HEK293T (cell line): ENCODE measurements around the gene LLCFC1.

Source experiments
- CTCF ChIA-PET: fragments of 350-600 bp; formaldehyde crosslinking; extraction: SDS; loops from one replicate; lab custom pipeline; 2021; ENCODE audit warnings: antibody characterized with exemption, inconsistent platforms; lab: Yijun Ruan, JAX
- POLR2A ChIA-PET: fragments of 350-600 bp; formaldehyde crosslinking; extraction: SDS; loops from one replicate; lab custom pipeline; 2020; ENCODE audit warnings: antibody characterized with exemption, inconsistent platforms; lab: Yijun Ruan, JAX
- DNase-seq: peaks from one replicate; pipeline ENCODE4 v3.0.0; 2012; ENCODE audit warnings: mixed read lengths; ENCODE audit errors: extremely low spot score
- ARNT ChIP-seq: fragments of 450-650 bp; IDR thresholded peaks from 2 replicates; pipeline ENCODE4 v1.6.1; 2017; ENCODE audit warnings: mild to moderate bottlenecking
- BHLHE40 ChIP-seq: fragments of 450-650 bp; IDR thresholded peaks from 2 replicates; pipeline ENCODE4 v1.6.1; 2016; ENCODE audit warnings: mild to moderate bottlenecking, moderate library complexity, borderline replicate concordance
- CTBP1 ChIP-seq: fragments of 450-650 bp; IDR thresholded peaks from 2 replicates; pipeline ENCODE4 v1.6.1; 2016; ENCODE audit warnings: borderline replicate concordance
- ELF4 ChIP-seq: fragments of 450-650 bp; IDR thresholded peaks from 2 replicates; pipeline ENCODE4 v1.6.1; 2017; ENCODE audit warnings: antibody characterized with exemption
- FOXA1 ChIP-seq: fragments of 450-650 bp; IDR thresholded peaks from 2 replicates; pipeline ENCODE4 v1.6.1; 2016; ENCODE audit warnings: mild to moderate bottlenecking
- FOXK2 ChIP-seq: fragments of 450-650 bp; IDR thresholded peaks from 2 replicates; pipeline ENCODE4 v1.6.1; 2016; ENCODE audit warnings: mild to moderate bottlenecking
- FOXM1 ChIP-seq: fragments of 450-650 bp; IDR thresholded peaks from 2 replicates; pipeline ENCODE4 v1.6.1; 2017; ENCODE audit warnings: mild to moderate bottlenecking, borderline replicate concordance
- HDGF ChIP-seq: fragments of 450-650 bp; IDR thresholded peaks from 2 replicates; pipeline ENCODE4 v1.6.1; 2017; ENCODE audit warnings: antibody characterized with exemption, borderline replicate concordance
- L3MBTL2 ChIP-seq: fragments of 450-650 bp; conservative IDR thresholded peaks from 2 replicates; pipeline ENCODE4 v1.6.1; 2016; ENCODE audit warnings: mild to moderate bottlenecking
- LEF1 ChIP-seq: fragments of 450-650 bp; IDR thresholded peaks from 2 replicates; pipeline ENCODE4 v1.6.1; 2017; ENCODE audit warnings: mild to moderate bottlenecking, borderline replicate concordance
- NFRKB ChIP-seq: fragments of 450-650 bp; IDR thresholded peaks from 2 replicates; pipeline ENCODE4 v1.6.1; 2016; ENCODE audit warnings: mild to moderate bottlenecking, moderate library complexity
- PKNOX1 ChIP-seq: fragments of 450-650 bp; IDR thresholded peaks from 2 replicates; pipeline ENCODE4 v1.6.1; 2016
- SP1 ChIP-seq: fragments of 450-650 bp; IDR thresholded peaks from 2 replicates; pipeline ENCODE4 v1.6.1; 2017
- SUZ12 ChIP-seq: fragments of 450-650 bp; IDR thresholded peaks from 2 replicates; pipeline ENCODE4 v1.6.1; 2016; ENCODE audit warnings: mild to moderate bottlenecking
- TARDBP ChIP-seq: fragments of 450-650 bp; IDR thresholded peaks from 2 replicates; pipeline ENCODE4 v1.6.1; 2016
- ZNF384 ChIP-seq: fragments of 450-650 bp; IDR thresholded peaks from 2 replicates; pipeline ENCODE4 v1.6.1; 2016

LLCFC1 gene

GRCh38 chr7:142941541-142941940 lies 2.3 kb downstream of the LLCFC1 start:
- TF ChIP-seq LEF1 (no peak), BHLHE40 (no peak), FOXK2 (no peak), CTBP1 (no peak), L3MBTL2 (no peak), HDGF (no peak), NFRKB (no peak), ELF4 (no peak), ZNF384 (no peak), SP1 (no peak), PKNOX1 (no peak), TARDBP (no peak)
- no peak for DNase-seq
- CTCF ChIA-PET = interaction anchor here (0.6 kb wide), 1 partner anchor 13 kb away, joined by 3 read pairs; no protein-coding TSS in a partner anchor
- POLR2A ChIA-PET = no interaction called here

- no peak for DNase-seq
- TF ChIP-seq CTBP1 (no peak), HDGF (no peak), FOXK2 (no peak), FOXA1 (no peak), SUZ12 (no peak), TARDBP (no peak), PKNOX1 (no peak), FOXM1 (no peak), NFRKB (no peak), ZNF384 (no peak), ARNT (no peak), ELF4 (no peak)
- CTCF ChIA-PET = no interaction called here
- POLR2A ChIA-PET = no interaction called here
These were observed 3.5 kb downstream of the LLCFC1 start for GRCh38 chr7:142942746-142943145.

GRCh38 chr7:142943706-142944268 lies 4.5 kb downstream of the LLCFC1 start:
- no peak for TF ChIP-seq BHLHE40
- no peak for TF ChIP-seq LEF1
- TF ChIP-seq SUZ12 = no peak
- TF ChIP-seq ELF4 = no peak
- no peak for TF ChIP-seq ZNF384
- no peak for TF ChIP-seq CTBP1
- TF ChIP-seq PKNOX1 = no peak
- TF ChIP-seq SP1 = no peak
- no peak for TF ChIP-seq FOXK2
- TF ChIP-seq ARNT = no peak
- TF ChIP-seq TARDBP = no peak
- no peak for TF ChIP-seq HDGF
- no peak for TF ChIP-seq FOXM1
- no peak for TF ChIP-seq L3MBTL2
- TF ChIP-seq FOXA1 = no peak
- no peak for TF ChIP-seq NFRKB
- CTCF ChIA-PET = interaction anchor here (0.8 kb wide), 1 partner anchor 21 kb away, joined by 3 read pairs; no protein-coding TSS in a partner anchor
- POLR2A ChIA-PET = interaction anchor here (0.5 kb wide), 1 partner anchor 44 kb away, joined by 3 read pairs; no protein-coding TSS in a partner anchor
- DNase-seq = no peak

GRCh38 chr7:142945001-142945400 lies 5.7 kb downstream of the LLCFC1 start:
- CTCF ChIA-PET = no interaction called here
- TF ChIP-seq SP1 = no peak
- POLR2A ChIA-PET = no interaction called here
- DNase-seq = no peak

GRCh38 chr7:142948603-142949002 lies 9.3 kb downstream of the LLCFC1 start:
- ChIA-PET CTCF (no interaction called here), POLR2A (no interaction called here)

More at GRCh38 chr7:142948603-142949002, 9.3 kb downstream of the LLCFC1 start:
- DNase-seq = no peak
- no peak for TF ChIP-seq LEF1
- no peak for TF ChIP-seq PKNOX1
- TF ChIP-seq FOXM1 = no peak
- no peak for TF ChIP-seq ARNT
- no peak for TF ChIP-seq TARDBP
- no peak for TF ChIP-seq HDGF
- TF ChIP-seq SP1 = no peak
- TF ChIP-seq BHLHE40 = no peak
- no peak for TF ChIP-seq SUZ12
